Right cardiac atrium (tissue), 5 donors: ENCODE data around the gene C1QTNF8. TPM values are rescaled to one million over a fixed set of nuclear protein-coding genes. Genes with fewer than 3 reads are reported as not detected.

ENCODE experiments used
- ATAC-seq, 2 donors: fragments of 200-7000 bp; cut with Tn5 transposase; one replicate each; pipeline versions ENCODE4 v1.8.0 to v1.9.1; 2020; ENCODE audit warnings: moderate library complexity in 2 of 2, mild to moderate bottlenecking in 1 of 2
- DNase-seq, 3 donors: peaks; one replicate each; pipeline ENCODE4 v3.0.0-alpha.2; 2020
- H3K27ac ChIP-seq: one replicate; pipeline ENCODE4 v1.5.1; 2013; ENCODE audit warnings: mild to moderate bottlenecking, low read length, control low read depth, moderate library complexity
- H3K27me3 ChIP-seq: one replicate; pipeline ENCODE4 v1.6.1; 2013; ENCODE audit not compliant: control insufficient read depth, insufficient read depth
- H3K4me1 ChIP-seq: one replicate; pipeline ENCODE4 v1.6.1; 2013; ENCODE audit warnings: low read length; ENCODE audit not compliant: control insufficient read depth, insufficient read depth
- H3K4me3 ChIP-seq: one replicate; pipeline ENCODE4 v1.5.1; 2013; ENCODE audit warnings: low read length, control low read depth
- H3K9me3 ChIP-seq: one replicate; pipeline ENCODE4 v1.6.1; 2013; ENCODE audit warnings: low read length; ENCODE audit not compliant: control insufficient read depth
- WGBS: extraction: QIAGEN DNeasy Blood & Tissue Kit; methylation state at CpG from one replicate; pipeline ENCODE4 v1.1.7; 2013; 5-methylcytosine and 5-hydroxymethylcytosine counted together
- intact Hi-C, 4 donors: fragments of 100-400 bp; cut with DNase I; formaldehyde crosslinking; loops; one replicate each; pipeline versions ENCODE4 v1.11.0 to v1.14.0; 2022 to 2023
- polyA plus RNA-seq: library from polyadenylated mRNA; stranded (reverse); fragments of 200-250 nt; gene quantifications from one replicate; pipeline ENCODE4 v1.2.3, GENCODE V29; 2013
- total RNA-seq, 4 donors: library from RNA; stranded (reverse); fragmentation: NEBNext Ultra II Directional; extraction: Animal tissue kit (Norgen Biotek cat#: 25700); gene quantifications; one replicate each; pipeline ENCODE4 v1.2.1, GENCODE V29; 2021
- donor health status: healthy with polysubstance abuse.
- donor health status: DM: no; HTN: yes; CAD: no.
- donor health status: DM: no; HTN: no; CAD: no.
- donor health status: DM: no; HTN: yes; CAD: no; lungs with severe emphysema.
- donor health status: DM: yes; HTN: yes; CAD: no.

Gene C1QTNF8
- total and polyA plus RNA-seq, 5 donors: 0.05 to 0.23 (median 0.15) TPM; not detected in 2

GRCh38 chr16:1080801-1081733 lies 15.0 kb downstream of the C1QTNF8 start:
- H3K4me3 ChIP-seq: no peak overlapping the region
- H3K27ac ChIP-seq: no peak overlapping the region
- ATAC-seq (no peak), DNase-seq (no peak)
- H3K9me3 ChIP-seq: peaks cover 6% of the 10 kb centered on the region
- WGBS: 35% methylated on average over 42 of the region's 42 CpGs
- intact Hi-C loops: no loop called here
- H3K27me3 ChIP-seq: no peaks in the 10 kb centered on the region
- H3K4me1 ChIP-seq: no peaks in the 10 kb centered on the region

DNA sequence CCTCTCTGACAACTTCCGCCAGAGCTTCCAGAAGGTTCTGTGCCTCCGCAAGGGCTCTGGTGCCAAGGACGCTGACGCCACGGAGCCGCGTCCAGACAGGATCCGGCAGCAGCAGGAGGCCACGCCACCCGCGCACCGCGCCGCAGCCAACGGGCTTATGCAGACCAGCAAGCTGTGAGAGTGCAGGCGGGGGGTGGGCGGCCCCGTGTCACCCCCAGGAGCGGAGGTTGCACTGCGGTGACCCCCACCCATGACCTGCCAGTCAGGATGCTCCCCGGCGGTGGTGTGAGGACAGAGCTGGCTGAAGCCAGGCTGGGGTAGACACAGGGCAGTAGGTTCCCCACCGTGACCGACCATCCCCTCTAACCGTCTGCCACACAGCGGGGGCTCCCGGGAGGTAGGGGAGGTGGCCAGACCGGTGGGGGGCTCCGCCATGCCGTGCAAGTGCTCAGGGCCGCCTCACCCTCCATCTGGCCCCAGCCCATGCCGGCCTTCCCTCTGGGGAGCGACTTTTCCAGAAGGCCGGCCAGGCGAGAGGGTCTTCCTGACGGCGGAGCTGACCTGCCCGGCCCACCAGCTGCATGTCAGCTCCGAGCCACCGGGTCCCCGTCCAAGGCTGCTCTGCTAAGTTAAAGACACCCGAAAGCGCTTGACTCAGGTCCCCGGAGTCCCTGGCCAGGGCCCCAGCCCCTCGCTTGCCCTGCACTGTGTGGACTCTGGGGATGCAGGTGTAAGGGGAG lies 16.1 kb downstream of the C1QTNF8 start:
- H3K27ac ChIP-seq: no peak overlapping the region
- 71% methylated on average over 45 of the region's 45 CpGs for WGBS

DNA sequence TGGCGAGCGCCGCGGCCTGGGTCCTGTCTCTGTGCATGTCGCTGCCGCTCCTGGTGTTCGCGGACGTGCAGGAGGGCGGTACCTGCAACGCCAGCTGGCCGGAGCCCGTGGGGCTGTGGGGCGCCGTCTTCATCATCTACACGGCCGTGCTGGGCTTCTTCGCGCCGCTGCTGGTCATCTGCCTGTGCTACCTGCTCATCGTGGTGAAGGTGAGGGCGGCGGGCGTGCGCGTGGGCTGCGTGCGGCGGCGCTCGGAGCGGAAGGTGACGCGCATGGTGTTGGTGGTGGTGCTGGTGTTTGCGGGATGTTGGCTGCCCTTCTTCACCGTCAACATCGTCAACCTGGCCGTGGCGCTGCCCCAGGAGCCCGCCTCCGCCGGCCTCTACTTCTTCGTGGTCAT lies 16.7 kb downstream of the C1QTNF8 start:
- WGBS: 96% methylated on average over 43 of the region's 43 CpGs
- intact Hi-C loops: no loop called here
- ATAC-seq: no peak

More for the DNA sequence above, 16.1 kb downstream of the C1QTNF8 start:
- H3K9me3 ChIP-seq: peaks cover 4% of the 10 kb centered on the region
- no peaks in the 10 kb centered on the region for H3K4me1 ChIP-seq
- intact Hi-C loops: no loop called here
- ATAC-seq (no peak), DNase-seq (no peak)
- H3K4me3 ChIP-seq: no peak overlapping the region
- H3K27me3 ChIP-seq: no peaks in the 10 kb centered on the region

GRCh38 chr16:1078579-1079021 lies 17.4 kb downstream of the C1QTNF8 start:
- no peaks in the 10 kb centered on the region for H3K9me3 ChIP-seq
- WGBS: 50% methylated on average over 28 of the region's 28 CpGs
- intact Hi-C loops: no loop called here
- H3K27ac ChIP-seq: no peak overlapping the region
- H3K4me3 ChIP-seq: no peak overlapping the region
- no peaks in the 10 kb centered on the region for H3K4me1 ChIP-seq
- H3K27me3 ChIP-seq: no peaks in the 10 kb centered on the region
- ATAC-seq (peak in 1 of 2 donors; percentile 28), DNase-seq (no peak)

More for the DNA sequence above, 16.7 kb downstream of the C1QTNF8 start:
- DNase-seq: no peak
- H3K4me1 ChIP-seq: no peaks in the 10 kb centered on the region
- no peaks in the 10 kb centered on the region for H3K27me3 ChIP-seq
- no peaks in the 10 kb centered on the region for H3K9me3 ChIP-seq
- H3K27ac ChIP-seq: no peak overlapping the region
- H3K4me3 ChIP-seq: no peak overlapping the region

DNA sequence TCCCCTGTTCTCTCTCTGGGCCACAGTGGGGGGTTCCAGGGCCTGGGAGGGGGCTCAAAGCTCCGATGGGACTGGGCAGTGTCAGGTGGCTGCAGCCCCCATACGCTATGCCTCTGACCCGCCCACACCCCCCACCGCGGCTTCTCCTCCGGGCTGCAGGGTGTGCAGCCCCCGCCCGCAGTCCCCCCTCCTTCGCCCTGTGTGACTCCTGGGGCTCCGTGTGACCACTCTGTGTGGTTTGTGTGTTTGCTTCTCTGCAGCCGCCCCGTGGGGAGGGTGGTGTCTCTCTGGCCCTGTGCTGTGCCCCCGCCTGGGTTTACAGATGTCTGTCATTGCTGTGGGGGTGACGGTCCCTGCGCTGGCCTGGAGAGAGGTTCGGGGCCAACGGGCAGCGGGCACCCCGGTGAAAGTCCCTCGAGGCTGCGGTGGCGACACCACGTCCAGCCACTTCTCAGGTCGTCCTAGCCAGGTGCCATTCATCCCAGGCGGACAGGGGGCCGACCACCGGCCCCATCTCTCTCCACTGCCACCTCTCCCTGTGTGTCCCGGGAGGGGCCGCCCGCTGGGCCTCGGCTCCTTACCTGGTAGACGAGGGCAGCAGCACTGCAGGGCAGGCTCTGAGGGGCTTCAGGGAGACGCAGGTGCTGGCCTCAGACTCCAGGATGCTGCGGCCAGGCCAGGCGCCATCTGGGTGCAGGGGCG lies 18.0 kb downstream of the C1QTNF8 start:
- 70% methylated on average over 36 of the region's 36 CpGs for WGBS
- no peak for ATAC-seq
- H3K4me1 ChIP-seq: no peaks in the 10 kb centered on the region
- no peaks in the 10 kb centered on the region for H3K27me3 ChIP-seq
- H3K27ac ChIP-seq: no peak overlapping the region
- intact Hi-C loops: no loop called here
- DNase-seq: no peak
- no peak overlapping the region for H3K4me3 ChIP-seq
- H3K9me3 ChIP-seq: no peaks in the 10 kb centered on the region

- ATAC-seq (no peak), DNase-seq (no peak)
- no peaks in the 10 kb centered on the region for H3K27me3 ChIP-seq
- H3K4me3 ChIP-seq: no peak overlapping the region
- H3K27ac ChIP-seq: no peak overlapping the region
- 39% methylated on average over 16 of the region's 16 CpGs for WGBS
- H3K9me3 ChIP-seq: no peaks in the 10 kb centered on the region
- intact Hi-C loops: no loop called here
- no peaks in the 10 kb centered on the region for H3K4me1 ChIP-seq
Observed at GRCh38 chr16:1076801-1077576, 19.1 kb downstream of the C1QTNF8 start.

- no peaks in the 10 kb centered on the region for H3K27me3 ChIP-seq
- no peak overlapping the region for H3K27ac ChIP-seq
- no peaks in the 10 kb centered on the region for H3K4me1 ChIP-seq
- no peak for DNase-seq
- 74% methylated on average over 13 of the region's 13 CpGs for WGBS
- no peak overlapping the region for H3K4me3 ChIP-seq
- H3K9me3 ChIP-seq: no peaks in the 10 kb centered on the region
- ATAC-seq: no peak
- intact Hi-C loops: no loop called here
Observed at GRCh38 chr16:1075546-1075945, 20.5 kb downstream of the C1QTNF8 start.

GRCh38 chr16:1074379-1074649 lies 21.7 kb downstream of the C1QTNF8 start:
- H3K27ac ChIP-seq: no peak overlapping the region

DNA sequence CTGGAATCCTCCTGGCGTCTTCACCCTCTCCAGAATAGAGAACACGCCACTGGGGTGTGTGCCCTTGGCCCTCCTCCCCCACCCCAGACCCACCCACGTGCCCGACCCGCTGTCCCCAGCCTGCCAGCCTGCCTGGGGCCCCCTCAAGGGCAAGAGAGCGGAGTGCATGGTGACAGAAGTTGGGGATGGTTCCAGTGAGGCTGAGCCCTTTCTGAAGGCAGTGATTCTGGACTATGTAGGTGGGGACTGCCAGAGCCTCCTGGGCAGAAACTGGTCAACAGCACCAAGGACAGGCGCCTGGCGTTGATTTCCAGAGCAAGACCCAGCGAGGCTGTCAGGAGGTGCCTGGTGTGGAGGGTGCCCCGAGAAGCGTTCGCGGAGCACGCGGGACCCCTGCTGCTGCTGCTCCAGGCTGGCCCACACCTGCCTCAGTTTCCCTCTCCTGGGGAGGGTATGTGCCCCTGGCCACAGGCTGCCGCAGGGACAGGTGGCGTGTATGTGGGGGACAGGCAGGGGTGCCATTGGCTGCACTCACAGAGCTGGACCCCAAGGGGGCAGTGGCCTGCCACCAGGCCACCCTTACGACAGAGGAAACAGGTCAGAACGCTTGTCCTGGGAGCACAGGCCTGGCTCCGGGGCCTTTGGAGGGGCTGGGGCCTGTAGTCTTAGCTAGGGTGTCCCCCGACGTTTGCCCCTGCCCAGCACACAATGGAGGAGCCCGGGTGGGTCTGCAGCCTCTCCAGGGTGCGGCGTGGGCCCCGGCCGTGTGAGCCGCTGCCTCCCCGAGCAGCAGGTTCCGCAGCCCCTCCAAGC lies 22.3 kb downstream of the C1QTNF8 start:
- DNase-seq (peak in 1 of 3 donors; percentile 77), ATAC-seq (peak; percentile 50 to 67)
- 61% methylated on average over 30 of the region's 30 CpGs for WGBS
- Histone ChIP-seq H3K4me3 (no peak overlapping the region), H3K4me1 (no peaks in the 10 kb centered on the region), H3K27ac (no peak overlapping the region), H3K9me3 (no peaks in the 10 kb centered on the region), H3K27me3 (no peaks in the 10 kb centered on the region)
- intact Hi-C loops: no loop called here

More at GRCh38 chr16:1074379-1074649, 21.7 kb downstream of the C1QTNF8 start:
- H3K4me1 ChIP-seq: no peaks in the 10 kb centered on the region
- H3K4me3 ChIP-seq: no peak overlapping the region
- intact Hi-C loops: no loop called here
- no peaks in the 10 kb centered on the region for H3K27me3 ChIP-seq
- 65% methylated on average over 11 of the region's 11 CpGs for WGBS
- no peaks in the 10 kb centered on the region for H3K9me3 ChIP-seq
- DNase-seq (no peak), ATAC-seq (no peak)

DNA sequence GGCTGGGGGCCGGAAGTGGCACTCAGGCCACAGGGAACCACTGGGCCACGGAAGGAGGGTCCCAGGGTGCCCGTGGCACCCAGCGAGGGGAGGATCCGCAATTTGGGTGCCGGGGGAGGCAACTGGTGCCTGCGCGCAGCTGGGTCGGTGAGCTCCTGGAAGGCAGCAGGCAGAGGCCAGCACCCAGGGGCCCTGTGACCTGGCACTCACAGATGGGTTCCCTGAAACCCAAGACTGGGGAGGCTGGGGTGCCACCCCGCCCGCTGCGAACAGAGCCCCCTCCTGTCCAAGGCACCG lies 22.8 kb downstream of the C1QTNF8 start:
- Histone ChIP-seq H3K27ac (no peak overlapping the region), H3K9me3 (no peaks in the 10 kb centered on the region), H3K4me1 (no peaks in the 10 kb centered on the region), H3K4me3 (no peak overlapping the region), H3K27me3 (no peaks in the 10 kb centered on the region)
- intact Hi-C loops: no loop called here
- DNase-seq (no peak), ATAC-seq (no peak)
- 69% methylated on average over 13 of the region's 13 CpGs for WGBS
